Measurements from ENCODE around the gene MX1. TPM values are rescaled to one million over a fixed set of nuclear protein-coding genes. Genes with fewer than 3 reads are reported as not detected.

MX1 gene
- total and polyA plus RNA-seq, 4 donors, result 15.1 to 21.3 (median 18.0) TPM

DNA sequence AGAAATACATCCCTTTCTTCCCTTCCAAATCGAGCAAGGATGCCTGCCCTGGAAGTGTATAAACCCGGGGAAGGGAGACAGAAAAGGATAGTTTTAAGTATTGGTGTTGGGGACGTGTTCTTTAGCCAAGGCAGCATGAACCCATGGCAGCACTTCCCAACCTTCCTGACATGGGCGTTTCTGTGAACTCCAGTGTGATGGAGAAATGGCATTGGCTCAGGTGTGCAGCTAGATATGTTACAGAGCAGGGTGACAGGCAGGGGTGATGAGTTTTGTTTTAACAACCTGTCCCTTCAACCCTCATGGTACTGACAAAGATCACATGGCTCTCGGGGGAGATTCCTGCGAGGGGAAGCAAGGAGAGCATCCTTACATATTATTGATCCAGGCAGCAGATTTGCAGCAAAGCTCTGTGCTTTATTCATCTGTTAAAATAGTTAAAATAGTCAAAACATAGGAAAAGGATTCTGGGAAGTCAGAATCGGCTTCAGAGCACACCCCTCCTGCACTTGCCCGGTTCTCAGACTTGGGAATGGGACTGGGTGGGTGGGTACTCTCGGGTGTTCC, 4.0 kb downstream of the MX1 start:
- Histone ChIP-seq H3K9ac (ENCODE audit: low read depth in 1 of 2, low read length in 2 of 2) (no peak overlapping the region), H3K4me1 (ENCODE audit: control insufficient read depth in 4 of 4, insufficient read depth in 4 of 4, low read length in 3 of 4) (peaks cover 0 to 12% (median 9%) of the 10 kb centered on the region in 4 donors), H3K4me3 (ENCODE audit: low read depth in 1 of 3, low read length in 3 of 3) (no peak overlapping the region), H3K27ac (ENCODE audit: low read depth in 1 of 2, low read length in 2 of 2) (no peak overlapping the region), H3K36me3 (ENCODE audit: control insufficient read depth in 4 of 4, insufficient read depth in 3 of 4, low read depth in 1 of 4, low read length in 3 of 4) (peaks cover 7 to 37% (median 31%) of the 10 kb centered on the region in 4 donors), H3K9me3 (ENCODE audit: control insufficient read depth in 4 of 4, low read length in 3 of 4) (peaks cover 0 to 3% (median 0%) of the 10 kb centered on the region in 4 donors), H3K27me3 (ENCODE audit: control insufficient read depth in 4 of 4, insufficient read depth in 4 of 4, low read length in 3 of 4) (no peaks in the 10 kb centered on the region)
- DNase-seq (ENCODE audit: low spot score), result peak; percentile 5
- WGBS, result 90% methylated on average over 9 of the region's 9 CpGs
- TF ChIP-seq JUND (IDR thresholded peaks at IDR 0.05), result no peak
- TF ChIP-seq, protein P1, sequence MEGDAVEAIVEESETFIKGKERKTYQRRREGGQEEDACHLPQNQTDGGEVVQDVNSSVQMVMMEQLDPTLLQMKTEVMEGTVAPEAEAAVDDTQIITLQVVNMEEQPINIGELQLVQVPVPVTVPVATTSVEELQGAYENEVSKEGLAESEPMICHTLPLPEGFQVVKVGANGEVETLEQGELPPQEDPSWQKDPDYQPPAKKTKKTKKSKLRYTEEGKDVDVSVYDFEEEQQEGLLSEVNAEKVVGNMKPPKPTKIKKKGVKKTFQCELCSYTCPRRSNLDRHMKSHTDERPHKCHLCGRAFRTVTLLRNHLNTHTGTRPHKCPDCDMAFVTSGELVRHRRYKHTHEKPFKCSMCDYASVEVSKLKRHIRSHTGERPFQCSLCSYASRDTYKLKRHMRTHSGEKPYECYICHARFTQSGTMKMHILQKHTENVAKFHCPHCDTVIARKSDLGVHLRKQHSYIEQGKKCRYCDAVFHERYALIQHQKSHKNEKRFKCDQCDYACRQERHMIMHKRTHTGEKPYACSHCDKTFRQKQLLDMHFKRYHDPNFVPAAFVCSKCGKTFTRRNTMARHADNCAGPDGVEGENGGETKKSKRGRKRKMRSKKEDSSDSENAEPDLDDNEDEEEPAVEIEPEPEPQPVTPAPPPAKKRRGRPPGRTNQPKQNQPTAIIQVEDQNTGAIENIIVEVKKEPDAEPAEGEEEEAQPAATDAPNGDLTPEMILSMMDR (IDR thresholded peaks at IDR 0.05; ENCODE audit: low read depth, low read length, missing input control), result no peak
- TF ChIP-seq, protein P2, sequence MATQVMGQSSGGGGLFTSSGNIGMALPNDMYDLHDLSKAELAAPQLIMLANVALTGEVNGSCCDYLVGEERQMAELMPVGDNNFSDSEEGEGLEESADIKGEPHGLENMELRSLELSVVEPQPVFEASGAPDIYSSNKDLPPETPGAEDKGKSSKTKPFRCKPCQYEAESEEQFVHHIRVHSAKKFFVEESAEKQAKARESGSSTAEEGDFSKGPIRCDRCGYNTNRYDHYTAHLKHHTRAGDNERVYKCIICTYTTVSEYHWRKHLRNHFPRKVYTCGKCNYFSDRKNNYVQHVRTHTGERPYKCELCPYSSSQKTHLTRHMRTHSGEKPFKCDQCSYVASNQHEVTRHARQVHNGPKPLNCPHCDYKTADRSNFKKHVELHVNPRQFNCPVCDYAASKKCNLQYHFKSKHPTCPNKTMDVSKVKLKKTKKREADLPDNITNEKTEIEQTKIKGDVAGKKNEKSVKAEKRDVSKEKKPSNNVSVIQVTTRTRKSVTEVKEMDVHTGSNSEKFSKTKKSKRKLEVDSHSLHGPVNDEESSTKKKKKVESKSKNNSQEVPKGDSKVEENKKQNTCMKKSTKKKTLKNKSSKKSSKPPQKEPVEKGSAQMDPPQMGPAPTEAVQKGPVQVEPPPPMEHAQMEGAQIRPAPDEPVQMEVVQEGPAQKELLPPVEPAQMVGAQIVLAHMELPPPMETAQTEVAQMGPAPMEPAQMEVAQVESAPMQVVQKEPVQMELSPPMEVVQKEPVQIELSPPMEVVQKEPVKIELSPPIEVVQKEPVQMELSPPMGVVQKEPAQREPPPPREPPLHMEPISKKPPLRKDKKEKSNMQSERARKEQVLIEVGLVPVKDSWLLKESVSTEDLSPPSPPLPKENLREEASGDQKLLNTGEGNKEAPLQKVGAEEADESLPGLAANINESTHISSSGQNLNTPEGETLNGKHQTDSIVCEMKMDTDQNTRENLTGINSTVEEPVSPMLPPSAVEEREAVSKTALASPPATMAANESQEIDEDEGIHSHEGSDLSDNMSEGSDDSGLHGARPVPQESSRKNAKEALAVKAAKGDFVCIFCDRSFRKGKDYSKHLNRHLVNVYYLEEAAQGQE (IDR thresholded peaks at IDR 0.05), result no peak
- TF ChIP-seq HNF4A (conservative IDR thresholded peaks at IDR 0.05), result no peak
- TF ChIP-seq HNF4G (IDR thresholded peaks at IDR 0.05), result no peak
- no peak for TF ChIP-seq SP1 (IDR thresholded peaks at IDR 0.05)
- no peak for TF ChIP-seq NR2F2 (IDR thresholded peaks at IDR 0.05)

GRCh38 chr21:41431788-41432548, 5.9 kb downstream of the MX1 start:
- H3K27me3 ChIP-seq (ENCODE audit: control insufficient read depth in 4 of 4, insufficient read depth in 4 of 4, low read length in 3 of 4), result no peaks in the 10 kb centered on the region
- peak; percentile 20 for DNase-seq (ENCODE audit: low spot score)
- no peak overlapping the region for H3K9ac ChIP-seq (ENCODE audit: low read depth in 1 of 2, low read length in 2 of 2)
- H3K4me1 ChIP-seq (ENCODE audit: control insufficient read depth in 4 of 4, insufficient read depth in 4 of 4, low read length in 3 of 4), result peaks cover 0 to 5% (median under 1%) of the 10 kb centered on the region in 4 donors
- H3K27ac ChIP-seq (ENCODE audit: low read depth in 1 of 2, low read length in 2 of 2), result no peak overlapping the region
- 91% methylated on average over 16 of the region's 16 CpGs for WGBS
- TF ChIP-seq TAF1 (conservative IDR thresholded peaks at IDR 0.05), result no peak
- TF ChIP-seq, protein P2 (IDR thresholded peaks at IDR 0.05), result no peak
- TF ChIP-seq SP1 (IDR thresholded peaks at IDR 0.05), result no peak
- TF ChIP-seq HNF4G (IDR thresholded peaks at IDR 0.05), result no peak
- TF ChIP-seq, protein P1 (IDR thresholded peaks at IDR 0.05; ENCODE audit: low read depth, low read length, missing input control), result no peak
- no peak for TF ChIP-seq RXRA (IDR thresholded peaks at IDR 0.05)
- TF ChIP-seq ZBTB33 (IDR thresholded peaks at IDR 0.05), result no peak
- TF ChIP-seq HNF4A (conservative IDR thresholded peaks at IDR 0.05), result no peak
- TF ChIP-seq, protein P3, sequence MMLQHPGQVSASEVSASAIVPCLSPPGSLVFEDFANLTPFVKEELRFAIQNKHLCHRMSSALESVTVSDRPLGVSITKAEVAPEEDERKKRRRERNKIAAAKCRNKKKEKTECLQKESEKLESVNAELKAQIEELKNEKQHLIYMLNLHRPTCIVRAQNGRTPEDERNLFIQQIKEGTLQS (IDR thresholded peaks at IDR 0.05), result no peak
- no peak for TF ChIP-seq EGR1 (IDR thresholded peaks at IDR 0.05; ENCODE audit: low read depth in 2 of 2)
- TF ChIP-seq RAD21 (IDR thresholded peaks at IDR 0.05), result no peak
- TF ChIP-seq FOXA2 (IDR thresholded peaks at IDR 0.05), result no peak
- H3K36me3 ChIP-seq (ENCODE audit: control insufficient read depth in 4 of 4, insufficient read depth in 3 of 4, low read depth in 1 of 4, low read length in 3 of 4), result peaks cover 12 to 57% (median 48%) of the 10 kb centered on the region in 4 donors
- peaks cover 0 to 5% (median 0%) of the 10 kb centered on the region in 4 donors for H3K9me3 ChIP-seq (ENCODE audit: control insufficient read depth in 4 of 4, low read length in 3 of 4)
- no peak overlapping the region for H3K4me3 ChIP-seq (ENCODE audit: low read depth in 1 of 3, low read length in 3 of 3)
